Immature natural killer cell (primary cell): ENCODE data around the gene KCNMA1. TPM values are rescaled to one million over a fixed set of nuclear protein-coding genes. Genes with fewer than 3 reads are reported as not detected.

Source experiments
- DNase-seq, 3 donors: peaks; one replicate each; pipeline ENCODE4 v3.0.0; 2022; ENCODE audit warnings: mixed read lengths in 1 of 3
- H3K27ac Mint-ChIP-seq, 6 donors: one replicate each; pipeline ENCODE4 v1.8.0; 2020; ENCODE audit warnings: mixed read lengths in 6 of 6, mild to moderate bottlenecking in 5 of 6, inconsistent platforms in 4 of 6, moderate library complexity in 3 of 6
- H3K27me3 Mint-ChIP-seq, 3 donors: one replicate each; pipeline ENCODE4 v1.8.0; 2020 to 2021; ENCODE audit warnings: low read depth in 3 of 3, mild to moderate bottlenecking in 3 of 3, mixed read lengths in 3 of 3, moderate library complexity in 3 of 3, inconsistent platforms in 1 of 3
- H3K36me3 Mint-ChIP-seq, 3 donors: one replicate each; pipeline ENCODE4 v1.8.0; 2020; ENCODE audit warnings: mixed read lengths in 3 of 3, inconsistent platforms in 2 of 3, mild to moderate bottlenecking in 2 of 3
- H3K4me1 Mint-ChIP-seq, 2 donors: one replicate each; pipeline ENCODE4 v1.8.0; 2020; ENCODE audit warnings: inconsistent platforms in 2 of 2, mild to moderate bottlenecking in 2 of 2, mixed read lengths in 2 of 2, moderate library complexity in 1 of 2
- H3K4me3 Mint-ChIP-seq, 5 donors: one replicate each; pipeline ENCODE4 v1.8.0; 2020; ENCODE audit warnings: mild to moderate bottlenecking in 5 of 5, mixed read lengths in 5 of 5, inconsistent platforms in 3 of 5, moderate library complexity in 3 of 5
- H3K9me3 Mint-ChIP-seq, 6 donors: one replicate each; pipeline ENCODE4 v1.8.0; 2020; ENCODE audit warnings: mild to moderate bottlenecking in 6 of 6, mixed read lengths in 6 of 6, inconsistent platforms in 4 of 6, moderate library complexity in 3 of 6
- polyA plus RNA-seq, 3 donors: library from polyadenylated mRNA; unstranded; fragments of 300-500 nt; fragmentation: Illumina TruSeq; gene quantifications; one replicate each; pipeline ENCODE4 v1.2.3, GENCODE V29; 2021

KCNMA1 gene
- polyA plus RNA-seq, 3 donors from 2014 or later = not detected

DNA sequence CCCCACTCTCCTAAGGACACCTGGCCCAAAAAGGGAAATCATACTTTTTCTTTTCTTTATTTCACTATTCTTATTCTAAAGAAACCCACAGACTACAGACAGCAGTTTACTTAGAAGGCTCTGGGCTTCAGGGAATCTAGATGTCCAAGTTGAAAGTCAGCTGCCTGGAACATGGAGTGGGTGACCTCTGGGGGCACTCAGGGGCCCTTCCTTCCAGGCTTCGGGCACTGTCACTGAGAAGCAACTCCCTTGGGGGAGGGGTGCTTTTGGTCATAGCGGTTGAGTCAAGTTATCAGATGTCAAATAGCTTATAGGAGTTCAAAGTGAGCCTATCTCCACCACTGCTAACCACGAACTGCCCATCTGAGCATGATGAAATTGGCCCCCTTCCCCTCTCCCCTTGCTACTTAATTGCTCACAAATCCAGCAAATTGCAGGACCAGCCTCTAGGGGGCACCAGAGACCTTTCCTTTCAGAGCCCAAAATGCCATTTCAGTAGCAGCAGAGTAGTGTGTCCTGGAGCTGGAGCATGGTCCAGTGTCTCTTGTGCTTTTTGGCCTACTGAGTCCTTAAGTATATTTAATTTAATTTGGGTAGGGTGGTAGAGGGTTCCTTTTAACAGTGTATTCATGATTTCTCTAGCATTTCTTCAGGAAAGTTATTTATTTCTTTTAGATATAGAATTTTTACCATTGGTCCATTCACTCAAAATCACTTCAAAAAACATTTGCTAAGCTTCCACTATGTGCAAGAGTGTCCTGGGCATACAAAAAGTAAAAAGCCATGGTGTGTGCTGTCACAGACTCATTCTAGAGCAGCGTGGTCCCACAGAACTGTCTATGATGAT is 463.8 kb downstream of the KCNMA1 start:
- H3K27me3 Mint-ChIP-seq = peaks cover 0 to 9% (median 7%) of the 10 kb centered on the region in 3 donors
- no peaks in the 10 kb centered on the region for H3K4me1 Mint-ChIP-seq
- H3K27ac Mint-ChIP-seq = no peak overlapping the region
- H3K9me3 Mint-ChIP-seq = no peaks in the 10 kb centered on the region
- H3K4me3 Mint-ChIP-seq = no peak overlapping the region
- peak; percentile 57 to 64 (median 59) for DNase-seq
- H3K36me3 Mint-ChIP-seq = no peaks in the 10 kb centered on the region

DNA sequence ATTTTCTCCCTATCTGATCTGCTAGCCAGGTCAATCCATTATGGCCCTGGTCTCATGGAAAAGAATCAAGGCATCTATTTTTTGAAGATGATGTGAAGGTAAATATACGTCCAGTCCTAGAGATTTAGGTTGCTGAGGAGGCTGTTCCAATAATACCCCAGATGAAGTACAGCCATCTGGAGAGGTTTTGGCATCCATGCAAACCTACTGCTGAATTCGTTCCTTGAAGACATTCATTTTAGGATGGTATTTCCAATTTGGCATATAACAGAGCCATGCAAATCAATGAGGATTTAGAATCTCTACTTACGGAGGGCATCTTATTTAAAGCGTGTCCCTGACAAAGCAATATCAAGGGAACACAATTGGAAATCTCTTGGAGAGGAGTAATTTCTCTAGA is 465.5 kb downstream of the KCNMA1 start:
- no peak for DNase-seq
- Mint-ChIP-seq H3K9me3 (no peaks in the 10 kb centered on the region), H3K27me3 (peaks cover 1 to 3% (median 3%) of the 10 kb centered on the region in 3 donors), H3K4me1 (no peaks in the 10 kb centered on the region), H3K27ac (no peak overlapping the region), H3K4me3 (no peak overlapping the region), H3K36me3 (no peaks in the 10 kb centered on the region)

- H3K27ac Mint-ChIP-seq = no peak overlapping the region
- DNase-seq = no peak
- H3K27me3 Mint-ChIP-seq = peaks cover 3 to 11% (median 9%) of the 10 kb centered on the region in 3 donors
- H3K36me3 Mint-ChIP-seq = no peaks in the 10 kb centered on the region
- no peak overlapping the region for H3K4me3 Mint-ChIP-seq
- H3K4me1 Mint-ChIP-seq = peaks cover 2 to 9% of the 10 kb centered on the region in 2 donors
- no peaks in the 10 kb centered on the region for H3K9me3 Mint-ChIP-seq
Observed at GRCh38 chr10:77168861-77169260, 468.7 kb downstream of the KCNMA1 start.

- Mint-ChIP-seq H3K27me3 (peaks cover 4 to 11% (median 9%) of the 10 kb centered on the region in 3 donors), H3K27ac (no peak overlapping the region), H3K9me3 (no peaks in the 10 kb centered on the region), H3K4me3 (no peak overlapping the region), H3K4me1 (peaks cover 2 to 9% of the 10 kb centered on the region in 2 donors), H3K36me3 (no peaks in the 10 kb centered on the region)
- DNase-seq = no peak
Observed at GRCh38 chr10:77168161-77168560, 469.4 kb downstream of the KCNMA1 start.

DNA sequence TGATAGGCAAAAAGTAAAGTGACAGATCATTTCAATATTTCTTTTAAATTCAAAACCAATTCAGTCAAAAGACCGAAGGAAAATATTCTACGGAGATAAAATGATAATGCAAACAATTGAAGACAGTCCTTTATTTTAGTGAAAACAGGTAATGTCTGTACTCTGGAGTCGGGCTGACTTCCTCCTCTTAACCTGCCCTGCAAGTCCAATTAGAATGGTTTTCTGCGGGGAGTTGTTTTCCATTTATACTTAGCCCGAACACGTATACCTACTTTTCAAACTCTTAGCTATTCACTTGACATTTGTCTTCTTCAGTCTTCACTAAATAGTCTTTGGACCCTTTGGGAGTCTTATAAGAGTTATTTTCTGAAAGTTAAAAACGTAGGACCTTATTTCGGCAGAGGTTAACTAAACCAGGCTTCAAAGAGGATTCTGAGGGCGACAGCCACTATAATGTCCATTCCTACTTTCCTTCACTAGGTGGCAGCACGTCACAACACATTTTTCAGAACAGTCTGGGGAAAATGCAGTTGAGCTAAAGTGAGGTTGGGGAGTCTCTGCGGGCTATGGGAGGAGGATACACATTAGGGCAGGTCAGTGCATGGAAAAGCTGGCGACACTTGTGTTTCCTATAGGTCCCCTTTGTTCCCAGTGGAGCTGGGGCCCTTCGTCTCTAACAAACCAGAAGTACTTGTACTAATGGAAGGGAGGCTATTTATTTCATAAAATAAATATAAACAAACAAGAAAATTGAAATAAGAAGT is 472.0 kb downstream of the KCNMA1 start:
- H3K27ac Mint-ChIP-seq = no peak overlapping the region
- H3K4me3 Mint-ChIP-seq = peak overlapping the region in 2 of 5 donors; percentile 11 to 73
- no peaks in the 10 kb centered on the region for H3K9me3 Mint-ChIP-seq
- H3K36me3 Mint-ChIP-seq = no peaks in the 10 kb centered on the region
- peaks cover 2 to 9% of the 10 kb centered on the region in 2 donors for H3K4me1 Mint-ChIP-seq
- peak; percentile 25 to 32 (median 28) for DNase-seq
- peaks cover 3 to 11% (median 7%) of the 10 kb centered on the region in 3 donors for H3K27me3 Mint-ChIP-seq

- Mint-ChIP-seq H3K27me3 (peaks cover 3 to 11% (median 7%) of the 10 kb centered on the region in 3 donors), H3K4me3 (no peak overlapping the region), H3K27ac (no peak overlapping the region)
Observed at GRCh38 chr10:77164616-77165311, 472.8 kb downstream of the KCNMA1 start.

DNA sequence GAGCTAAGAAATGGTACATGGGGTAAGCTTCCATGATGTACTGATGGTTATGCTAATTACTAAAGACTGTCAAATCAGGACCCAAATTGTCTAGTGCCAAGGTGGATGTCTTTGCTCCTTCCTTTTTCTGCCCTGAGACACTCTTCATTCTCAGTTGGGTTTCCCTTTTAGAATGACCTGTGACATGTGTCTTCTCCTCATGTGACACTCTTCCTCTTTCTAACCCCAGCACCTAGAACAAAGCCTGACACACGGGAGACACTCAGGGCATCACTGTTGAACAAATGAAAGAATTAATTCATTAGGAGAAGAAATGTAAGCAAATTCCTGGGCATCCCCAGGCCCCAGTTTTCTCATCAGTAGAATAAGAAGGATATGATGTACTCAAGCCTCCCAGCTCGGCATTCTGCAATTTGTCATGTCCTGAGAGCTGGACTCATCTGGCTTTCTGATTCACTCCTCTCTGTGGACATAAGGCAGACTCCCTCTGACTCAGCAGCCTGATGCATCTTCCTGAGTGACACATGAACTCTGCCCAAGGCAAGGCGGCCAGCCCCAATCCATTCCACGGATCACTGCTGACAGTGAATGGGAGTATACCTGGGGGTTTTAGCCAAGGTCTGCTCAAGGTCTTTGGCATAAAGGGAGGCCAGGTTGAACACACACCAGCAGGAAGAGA is 473.8 kb downstream of the KCNMA1 start:
- DNase-seq = no peak
- H3K36me3 Mint-ChIP-seq = no peaks in the 10 kb centered on the region

More at GRCh38 chr10:77164616-77165311, 472.8 kb downstream of the KCNMA1 start:
- Mint-ChIP-seq H3K9me3 (no peaks in the 10 kb centered on the region), H3K36me3 (no peaks in the 10 kb centered on the region), H3K4me1 (peaks cover 2 to 9% of the 10 kb centered on the region in 2 donors)
- DNase-seq = no peak

GRCh38 chr10:77162697-77163096 is 474.9 kb downstream of the KCNMA1 start:
- Mint-ChIP-seq H3K4me1 (peaks cover 2 to 9% of the 10 kb centered on the region in 2 donors), H3K27ac (no peak overlapping the region), H3K27me3 (peaks cover 5 to 13% (median 5%) of the 10 kb centered on the region in 3 donors), H3K4me3 (no peak overlapping the region), H3K9me3 (no peaks in the 10 kb centered on the region), H3K36me3 (no peaks in the 10 kb centered on the region)
- no peak for DNase-seq

More for the DNA sequence above, 473.8 kb downstream of the KCNMA1 start:
- H3K4me3 Mint-ChIP-seq = no peak overlapping the region
- H3K27ac Mint-ChIP-seq = no peak overlapping the region
- H3K9me3 Mint-ChIP-seq = no peaks in the 10 kb centered on the region
- peaks cover 2 to 9% of the 10 kb centered on the region in 2 donors for H3K4me1 Mint-ChIP-seq
- H3K27me3 Mint-ChIP-seq = peaks cover 5 to 11% (median 5%) of the 10 kb centered on the region in 3 donors

GRCh38 chr10:77160679-77161078 is 476.9 kb downstream of the KCNMA1 start:
- Mint-ChIP-seq H3K27me3 (peaks cover 1 to 7% (median 5%) of the 10 kb centered on the region in 3 donors), H3K36me3 (no peaks in the 10 kb centered on the region), H3K27ac (no peak overlapping the region), H3K4me1 (peaks cover 2 to 8% of the 10 kb centered on the region in 2 donors), H3K4me3 (no peak overlapping the region), H3K9me3 (no peaks in the 10 kb centered on the region)
- DNase-seq = no peak

- Mint-ChIP-seq H3K4me1 (no peaks in the 10 kb centered on the region), H3K36me3 (no peaks in the 10 kb centered on the region), H3K27me3 (peaks cover 0 to 5% (median 3%) of the 10 kb centered on the region in 3 donors), H3K27ac (no peak overlapping the region), H3K9me3 (no peaks in the 10 kb centered on the region), H3K4me3 (no peak overlapping the region)
- DNase-seq = no peak
Observed at GRCh38 chr10:77159538-77160110, 478.0 kb downstream of the KCNMA1 start.

DNA sequence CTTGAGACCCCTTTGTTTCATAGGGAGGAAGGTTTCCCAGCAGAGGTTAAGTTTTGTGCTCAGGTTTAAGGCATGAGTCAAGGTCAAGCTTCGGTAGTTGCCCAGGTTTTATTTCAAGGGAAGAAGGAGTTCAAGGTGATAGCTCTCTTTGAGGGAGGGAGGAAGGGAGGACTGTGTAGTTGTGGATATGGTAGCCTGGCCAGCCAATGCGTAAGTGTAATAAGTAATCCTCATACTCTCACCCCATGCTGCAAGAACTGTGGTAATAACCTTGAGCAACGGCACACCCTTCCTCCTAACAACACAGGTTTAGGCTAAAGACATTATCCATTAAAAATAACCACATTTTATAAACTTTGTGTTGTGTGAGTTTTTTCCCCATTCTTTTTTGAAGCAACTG is 478.9 kb downstream of the KCNMA1 start:
- H3K27me3 Mint-ChIP-seq = peaks cover 0 to 5% (median 2%) of the 10 kb centered on the region in 3 donors
- no peaks in the 10 kb centered on the region for H3K9me3 Mint-ChIP-seq
- no peak overlapping the region for H3K27ac Mint-ChIP-seq
- no peaks in the 10 kb centered on the region for H3K4me1 Mint-ChIP-seq
- H3K4me3 Mint-ChIP-seq = no peak overlapping the region
- no peak for DNase-seq
- H3K36me3 Mint-ChIP-seq = no peaks in the 10 kb centered on the region

GRCh38 chr10:77157248-77158019 is 480.2 kb downstream of the KCNMA1 start:
- Mint-ChIP-seq H3K36me3 (no peaks in the 10 kb centered on the region), H3K27me3 (peaks cover 0 to 2% (median 2%) of the 10 kb centered on the region in 3 donors), H3K27ac (no peak overlapping the region), H3K4me1 (no peaks in the 10 kb centered on the region), H3K4me3 (no peak overlapping the region), H3K9me3 (no peaks in the 10 kb centered on the region)
- no peak for DNase-seq
